Common myeloid progenitor, CD34-positive (primary cell): ENCODE measurements around the gene CEP120.

Experiments
- CTCF ChIA-PET: fragments of 350-600 bp; sonication (Branson Sonifier 250); formaldehyde crosslinking; loops from one replicate; lab custom pipeline; 2021; ENCODE audit warnings: antibody characterized with exemption; lab: Charles Lee
- POLR2A ChIA-PET: fragments of 350-600 bp; sonication (Branson Sonifier 250); formaldehyde crosslinking; loops from one replicate; lab custom pipeline; 2021; ENCODE audit warnings: antibody characterized with exemption; lab: Charles Lee
- DNase-seq, 3 donors: peaks; one replicate each; pipeline versions ENCODE4 v3.0.0 to v3.0.0-alpha.2; 2013
- H3K27ac ChIP-seq, 2 experiments: 1 replicate in 1 of 2; 2 replicates in 1 of 2; pipeline ENCODE4 v1.7.0; 2013; ENCODE audit warnings: inconsistent platforms in 2 of 2, low read length in 2 of 2, mild to moderate bottlenecking in 2 of 2, low read depth in 1 of 2, moderate library complexity in 1 of 2; ENCODE audit not compliant: severe bottlenecking in 2 of 2, insufficient read depth in 1 of 2, poor library complexity in 1 of 2
- H3K27me3 ChIP-seq, 5 experiments: replicated peaks in 2 of 5; 1 replicate in 3 of 5; 2 replicates in 2 of 5; pipeline versions ENCODE4 v1.6.1 to v1.7.0; 2013; ENCODE audit warnings: low read length in 4 of 5, mild to moderate bottlenecking in 2 of 5, moderate library complexity in 2 of 5, inconsistent platforms in 1 of 5; ENCODE audit not compliant: insufficient read depth in 5 of 5, control insufficient read depth in 4 of 5
- H3K36me3 ChIP-seq, 4 experiments: 1 replicate in 2 of 4; 2 replicates in 2 of 4; pipeline versions ENCODE4 v1.6.1 to v1.7.0; 2013; ENCODE audit warnings: low read length in 3 of 4, control low read depth in 1 of 4, mild to moderate bottlenecking in 1 of 4; ENCODE audit not compliant: control insufficient read depth in 4 of 4, insufficient read depth in 4 of 4
- H3K4me1 ChIP-seq, 4 experiments: 1 replicate in 3 of 4; 2 replicates in 1 of 4; pipeline versions ENCODE4 v1.6.1 to v1.7.1; 2013; ENCODE audit warnings: low read length in 3 of 4, mild to moderate bottlenecking in 3 of 4, control low read depth in 1 of 4, inconsistent platforms in 1 of 4, moderate library complexity in 1 of 4; ENCODE audit not compliant: control insufficient read depth in 4 of 4, insufficient read depth in 4 of 4; ENCODE audit errors: control extremely low read depth in 1 of 4
- H3K4me3 ChIP-seq, 7 experiments: 1 replicate in 4 of 7; 2 replicates in 3 of 7; pipeline versions ENCODE4 v1.5.1 to v1.7.0; 2013; ENCODE audit warnings: mild to moderate bottlenecking in 7 of 7, low read length in 6 of 7, moderate library complexity in 6 of 7, inconsistent platforms in 2 of 7, low read depth in 2 of 7, control low read depth in 1 of 7; ENCODE audit not compliant: insufficient read depth in 4 of 7, control insufficient read depth in 1 of 7; ENCODE audit errors: extremely low read depth in 1 of 7
- H3K9me3 ChIP-seq, 5 experiments: 1 replicate in 4 of 5; 2 replicates in 1 of 5; pipeline versions ENCODE4 v1.6.1 to v1.7.1; 2013; ENCODE audit warnings: low read length in 4 of 5, mild to moderate bottlenecking in 2 of 5, inconsistent platforms in 1 of 5, low read depth in 1 of 5, moderate library complexity in 1 of 5; ENCODE audit not compliant: control insufficient read depth in 4 of 5, insufficient read depth in 2 of 5; ENCODE audit errors: control extremely low read depth in 1 of 5
- WGBS: methylation state at CpG from one replicate; pipeline ENCODE4 v1.1.5; 2013; ENCODE audit not compliant: insufficient coverage; 5-methylcytosine and 5-hydroxymethylcytosine counted together

Gene CEP120

DNA sequence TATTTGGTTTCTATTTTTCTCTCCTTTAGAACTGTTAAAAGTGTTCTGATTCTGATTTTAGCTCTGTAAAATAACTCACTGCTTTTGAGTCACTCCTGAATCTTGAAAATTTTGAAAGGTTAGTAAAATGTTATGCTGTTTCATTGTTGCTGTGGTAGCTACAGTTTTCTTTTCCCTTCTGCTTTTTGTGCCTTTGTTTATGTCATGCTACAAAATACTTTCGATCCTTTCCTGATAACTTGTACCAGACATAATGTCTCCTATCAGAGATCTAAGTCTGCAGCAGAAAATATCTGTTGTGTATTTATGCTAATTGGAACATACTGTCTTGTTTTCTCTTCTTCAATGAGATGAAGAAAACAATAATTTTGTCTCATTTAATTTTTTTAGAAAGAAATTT, 26.9 kb upstream of the CEP120 start:
- POLR2A ChIA-PET: no interaction called here
- H3K4me3 ChIP-seq: no peak overlapping the region
- CTCF ChIA-PET: no interaction called here
- no peak overlapping the region for H3K27ac ChIP-seq
- H3K36me3 ChIP-seq: no peaks in the 10 kb centered on the region
- DNase-seq: no peak
- H3K9me3 ChIP-seq: no peaks in the 10 kb centered on the region
- no peaks in the 10 kb centered on the region for H3K27me3 ChIP-seq
- WGBS: no CpG with 5 or more reads among the region's 1 CpG
- no peaks in the 10 kb centered on the region for H3K4me1 ChIP-seq

DNA sequence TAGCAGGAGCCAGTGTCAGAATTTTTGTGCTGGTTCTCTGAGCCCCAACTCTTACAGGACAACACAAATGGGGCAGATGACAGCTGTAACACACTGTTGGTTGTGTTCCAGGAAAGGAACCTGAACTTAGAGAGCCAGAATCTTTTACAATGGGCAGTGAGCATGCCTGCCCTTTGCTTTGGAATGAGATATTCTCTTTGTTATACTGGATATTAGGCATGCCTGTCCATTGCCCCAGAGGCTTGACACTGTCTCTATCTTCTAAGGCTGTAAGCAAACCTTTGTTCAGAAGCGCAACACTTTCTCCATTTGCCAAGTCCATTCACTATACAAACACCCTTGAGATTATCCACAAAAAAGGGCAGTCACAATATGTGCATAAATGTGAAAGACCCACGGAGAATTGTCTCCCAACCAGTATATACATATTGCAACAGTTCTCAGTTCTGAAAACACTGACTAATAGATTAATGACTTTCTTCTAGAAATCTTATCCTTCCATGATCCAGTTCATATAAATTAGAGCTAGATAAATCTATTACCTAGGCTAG, 26.3 kb upstream of the CEP120 start:
- Histone ChIP-seq H3K4me3 (no peak overlapping the region), H3K9me3 (no peaks in the 10 kb centered on the region), H3K4me1 (no peaks in the 10 kb centered on the region), H3K27me3 (no peaks in the 10 kb centered on the region), H3K27ac (no peak overlapping the region), H3K36me3 (no peaks in the 10 kb centered on the region)
- ChIA-PET POLR2A (no interaction called here), CTCF (no interaction called here)
- 79% methylated on average over 2 of the region's 2 CpGs for WGBS
- DNase-seq: no peak

- no peak for DNase-seq
- H3K9me3 ChIP-seq: no peaks in the 10 kb centered on the region
- H3K27me3 ChIP-seq: no peaks in the 10 kb centered on the region
- ChIA-PET CTCF (no interaction called here), POLR2A (no interaction called here)
- H3K36me3 ChIP-seq: no peaks in the 10 kb centered on the region
- no peak overlapping the region for H3K4me3 ChIP-seq
- H3K27ac ChIP-seq: no peak overlapping the region
- no peaks in the 10 kb centered on the region for H3K4me1 ChIP-seq
- 86% methylated on average over 1 of the region's 6 CpGs for WGBS
Observed at GRCh38 chr5:123448743-123449142, 25.5 kb upstream of the CEP120 start.

DNA sequence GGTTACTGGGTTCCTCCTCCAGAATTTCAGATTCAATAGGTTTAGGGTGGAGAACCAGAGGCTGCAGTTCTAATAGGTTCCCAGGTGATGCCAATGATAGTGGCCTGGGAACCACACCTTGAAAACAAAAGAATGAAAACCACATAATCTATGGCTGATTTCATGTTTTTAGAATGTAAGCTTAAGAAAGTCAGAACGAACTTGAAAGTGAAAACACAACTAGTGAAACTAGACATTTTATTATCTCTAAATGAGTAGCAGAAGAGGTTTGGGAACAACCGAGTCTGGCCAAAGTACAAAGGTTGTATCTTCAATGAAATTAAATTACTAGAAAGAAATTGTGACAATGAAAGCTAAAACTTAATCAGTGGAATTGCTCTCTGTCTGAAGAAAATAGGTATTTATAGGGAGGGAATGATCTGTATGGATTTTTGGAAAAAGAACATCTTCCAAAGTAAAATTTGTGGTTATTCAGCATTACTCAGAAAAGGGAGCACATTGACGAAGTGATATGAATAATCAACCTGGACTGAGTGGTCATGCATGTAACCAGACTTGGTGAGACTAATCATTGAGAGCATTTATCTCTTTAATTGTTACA, 24.9 kb upstream of the CEP120 start:
- Histone ChIP-seq H3K4me3 (no peak overlapping the region), H3K27ac (no peak overlapping the region), H3K36me3 (no peaks in the 10 kb centered on the region), H3K4me1 (no peaks in the 10 kb centered on the region), H3K27me3 (no peaks in the 10 kb centered on the region), H3K9me3 (no peaks in the 10 kb centered on the region)
- ChIA-PET POLR2A (no interaction called here), CTCF (no interaction called here)
- 72% methylated on average over 2 of the region's 3 CpGs for WGBS
- no peak for DNase-seq

DNA sequence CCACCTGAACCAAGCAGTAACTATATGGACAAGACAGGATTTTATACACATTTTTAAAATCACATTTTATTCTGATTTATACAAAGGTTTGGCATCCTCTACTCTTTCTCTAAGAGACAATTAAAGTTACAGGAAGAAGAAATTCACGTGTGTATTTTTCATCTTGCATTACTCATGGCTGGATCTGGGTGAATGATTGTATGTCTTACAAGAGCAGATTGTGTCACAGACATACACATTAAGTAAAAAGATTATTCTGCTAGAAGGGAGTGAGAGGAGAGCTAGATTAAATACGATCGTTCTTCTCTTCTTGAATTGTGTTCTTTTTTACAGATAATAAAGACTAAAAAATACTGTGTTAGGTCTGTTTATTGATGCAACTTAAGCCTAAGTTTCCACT, 20.8 kb upstream of the CEP120 start:
- Histone ChIP-seq H3K9me3 (no peaks in the 10 kb centered on the region), H3K27ac (no peak overlapping the region), H3K27me3 (no peaks in the 10 kb centered on the region), H3K4me3 (no peak overlapping the region), H3K36me3 (no peaks in the 10 kb centered on the region), H3K4me1 (no peaks in the 10 kb centered on the region)
- DNase-seq: no peak
- WGBS: no CpG with 5 or more reads among the region's 3 CpGs
- ChIA-PET CTCF (no interaction called here), POLR2A (no interaction called here)

GRCh38 chr5:123441408-123441807, 18.2 kb upstream of the CEP120 start:
- ChIA-PET POLR2A (no interaction called here), CTCF (no interaction called here)
- Histone ChIP-seq H3K36me3 (no peaks in the 10 kb centered on the region), H3K27me3 (no peaks in the 10 kb centered on the region), H3K4me3 (no peak overlapping the region), H3K27ac (no peak overlapping the region), H3K4me1 (no peaks in the 10 kb centered on the region), H3K9me3 (no peaks in the 10 kb centered on the region)
- no peak for DNase-seq
- WGBS: 86% methylated on average over 1 of the region's 1 CpG

GRCh38 chr5:123440456-123441181, 17.4 kb upstream of the CEP120 start:
- WGBS: no CpG with 5 or more reads among the region's 1 CpG
- Histone ChIP-seq H3K9me3 (no peaks in the 10 kb centered on the region), H3K4me3 (no peak overlapping the region), H3K36me3 (no peaks in the 10 kb centered on the region), H3K4me1 (no peaks in the 10 kb centered on the region), H3K27ac (no peak overlapping the region), H3K27me3 (no peaks in the 10 kb centered on the region)
- ChIA-PET POLR2A (no interaction called here), CTCF (no interaction called here)
- no peak for DNase-seq
